K562 (cell line): ENCODE results near the gene TMTC2. TPM values are rescaled to one million over a fixed set of nuclear protein-coding genes. Genes with fewer than 3 reads are reported as not detected.

ENCODE experiments used
- CLOCK ChIP-seq: fragments of 250-450 bp; sonication (Bioruptor Pico); IDR thresholded peaks from 2 replicates; pipeline ENCODE4 v1.4.0; 2020; ENCODE audit warnings: mild to moderate bottlenecking, moderate library complexity, borderline replicate concordance
- CUX1 ChIP-seq: fragments of 200-800 bp; sonication (Bioruptor generic); IDR thresholded peaks from 2 replicates; pipeline ENCODE4 v1.6.1; 2016; ENCODE audit warnings: missing genetic modification characterization, missing compliant biosample characterization
- KDM2B ChIP-seq: fragments of 250-450 bp; sonication (Bioruptor Pico); IDR thresholded peaks from 2 replicates; pipeline ENCODE4 v1.8.0; 2021; ENCODE audit warnings: mild to moderate bottlenecking, moderate library complexity
- NFATC3 ChIP-seq: fragments of 450-650 bp; IDR thresholded peaks from 2 replicates; pipeline ENCODE4 v1.6.1; 2017; ENCODE audit warnings: mild to moderate bottlenecking
- TAF15 ChIP-seq: fragments of 200-400 bp; formaldehyde crosslinking; IDR thresholded peaks from 2 replicates; pipeline ENCODE4 v1.6.1; 2017; ENCODE audit warnings: mild to moderate bottlenecking, low read depth, low read length, moderate library complexity
- THAP7 ChIP-seq: fragments of 250-450 bp; sonication (Bioruptor Pico); IDR thresholded peaks from 2 replicates; pipeline ENCODE4 v1.5.0; 2021
- ZBTB33 ChIP-seq: sonication (generic); formaldehyde crosslinking; IDR thresholded peaks from 2 replicates; pipeline ENCODE4 v1.8.1; 2023; ENCODE audit warnings: mild to moderate bottlenecking, missing genetic modification reagents
- ZBTB5 ChIP-seq: fragments of 450-650 bp; IDR thresholded peaks from 2 replicates; pipeline ENCODE4 v1.6.1; 2017; ENCODE audit warnings: antibody characterized with exemption
- ZNF124 ChIP-seq: sonication (generic); formaldehyde crosslinking; IDR thresholded peaks from 2 replicates; pipeline ENCODE4 v1.8.1; 2022; ENCODE audit warnings: missing genetic modification reagents
- ZNF431 ChIP-seq: sonication (generic); formaldehyde crosslinking; IDR thresholded peaks from 2 replicates; pipeline ENCODE4 v1.8.0; 2022; ENCODE audit warnings: mild to moderate bottlenecking, missing genetic modification reagents
- ZNF444 ChIP-seq: fragments of 250-450 bp; sonication (Bioruptor Pico); IDR thresholded peaks from 2 replicates; pipeline ENCODE4 v1.4.0; 2020; ENCODE audit warnings: mild to moderate bottlenecking, moderate library complexity
- polyA plus RNA-seq, 8 experiments: library from polyadenylated mRNA; depleted of rRNA in 4 of 8; stranded (reverse) in 5 of 8; unstranded in 3 of 8; fragments of >200 nt; fragmentation: Nextera tagmentation in 2 of 8; fragmentation: Illumina TruSeq in 1 of 8; extraction: Ambion mirVana in 2 of 8; extraction: Trizol in 1 of 8; gene quantifications; 2 replicates each; pipeline versions ENCODE4 v1.2.1 to v1.2.3, GENCODE V29; 2011 to 2014; ENCODE audit warnings: inconsistent platforms in 1 of 8, missing spikeins in 1 of 8
- total RNA-seq, 7 experiments: library from RNA; depleted of rRNA in 6 of 7; stranded (reverse); fragments of >200 nt in 6 of 7; fragmentation: Illumina TruSeq in 2 of 7; extraction: Trizol in 2 of 7; gene quantifications; 2 replicates each; pipeline versions ENCODE4 v1.2.1 to v1.2.3, GENCODE V29; 2011 to 2021; ENCODE audit warnings: low replicate concordance in 1 of 7

The TMTC2 gene
- total and polyA plus RNA-seq, 9 of the 15 experiments (the other 6 are each of a cell fraction or from before 2014, with no cell fraction given) = 0.29 to 1.1 (median 0.55) TPM

- TF ChIP-seq CUX1 (CRISPR knock-in tag) = peak; percentile 72; the same call in 1 of the 2 replicates
- TF ChIP-seq TAF15 = no peak
- no peak for TF ChIP-seq ZNF431 (CRISPR knock-in tag)
- TF ChIP-seq ZBTB5 = no peak
- no peak for TF ChIP-seq ZNF444
- TF ChIP-seq THAP7 (CRISPR knock-in tag) = no peak
- no peak for TF ChIP-seq ZNF124 (CRISPR knock-in tag)
- no peak for TF ChIP-seq ZBTB33 (CRISPR knock-in tag)
- no peak for TF ChIP-seq KDM2B (CRISPR knock-in tag)
- TF ChIP-seq CLOCK (CRISPR knock-in tag) = no peak
- TF ChIP-seq NFATC3 = 0 out of 2 replicates have a peak, but pooled peaks have one; percentile 24
These were observed 486.4 kb downstream of the TMTC2 start (continued) for GRCh38 chr12:83172866-83173649.
